GM21825 (cell line): ENCODE results near the gene PRXL2B.
"Not testable (repeated sequence)": the region's sequence is repeated elsewhere in the genome, so short reads cannot be mapped to it uniquely, and the experiment has no call there.

Source experiments
- ATAC-seq: cut with Tn5 transposase; IDR thresholded peaks from one replicate; pipeline ENCODE4 v1.9.1; 2021; ENCODE audit warnings: mild to moderate bottlenecking, moderate library complexity; ENCODE audit not compliant: unreplicated experiment

The PRXL2B gene

DNA sequence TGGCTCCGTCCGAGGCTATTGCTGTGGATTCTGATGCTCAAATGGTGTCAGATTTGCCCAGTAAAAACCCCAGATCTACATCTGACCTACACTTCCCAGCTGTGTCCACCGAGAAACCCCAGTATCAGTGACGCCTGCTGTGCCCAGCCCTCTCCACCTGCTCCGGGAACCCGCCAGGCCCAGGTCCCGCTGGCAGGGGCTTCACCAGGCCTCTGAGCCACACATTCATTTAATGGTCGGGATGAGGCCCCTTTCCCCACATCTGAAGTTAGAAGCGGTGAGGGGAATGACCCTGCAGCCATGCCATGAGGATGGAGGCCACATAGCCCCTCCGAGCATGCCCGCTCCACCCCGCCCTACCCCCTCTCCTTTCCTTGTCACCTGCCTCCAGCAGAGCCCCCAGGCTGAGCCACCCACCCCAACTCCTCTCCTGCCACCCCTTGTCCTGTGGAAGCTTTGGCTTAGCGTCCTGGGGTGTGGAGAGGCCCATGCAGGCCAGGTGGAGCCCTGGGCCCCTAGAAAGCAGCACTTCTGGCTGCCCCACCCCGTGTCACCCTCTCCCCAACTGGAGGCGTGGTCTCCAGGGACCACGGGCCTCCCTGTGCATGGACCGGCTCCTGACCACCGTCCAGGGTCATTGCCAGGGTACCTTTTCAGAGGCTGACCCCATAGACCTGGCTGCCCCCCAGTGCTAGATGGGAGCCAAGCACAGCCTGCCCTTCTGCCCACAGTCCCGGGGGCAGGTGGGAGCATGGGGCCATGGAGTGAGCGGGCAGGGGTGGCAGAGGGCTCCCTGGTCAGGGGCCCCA lies 22.4 kb upstream of the PRXL2B start:
- ATAC-seq = no peak

DNA sequence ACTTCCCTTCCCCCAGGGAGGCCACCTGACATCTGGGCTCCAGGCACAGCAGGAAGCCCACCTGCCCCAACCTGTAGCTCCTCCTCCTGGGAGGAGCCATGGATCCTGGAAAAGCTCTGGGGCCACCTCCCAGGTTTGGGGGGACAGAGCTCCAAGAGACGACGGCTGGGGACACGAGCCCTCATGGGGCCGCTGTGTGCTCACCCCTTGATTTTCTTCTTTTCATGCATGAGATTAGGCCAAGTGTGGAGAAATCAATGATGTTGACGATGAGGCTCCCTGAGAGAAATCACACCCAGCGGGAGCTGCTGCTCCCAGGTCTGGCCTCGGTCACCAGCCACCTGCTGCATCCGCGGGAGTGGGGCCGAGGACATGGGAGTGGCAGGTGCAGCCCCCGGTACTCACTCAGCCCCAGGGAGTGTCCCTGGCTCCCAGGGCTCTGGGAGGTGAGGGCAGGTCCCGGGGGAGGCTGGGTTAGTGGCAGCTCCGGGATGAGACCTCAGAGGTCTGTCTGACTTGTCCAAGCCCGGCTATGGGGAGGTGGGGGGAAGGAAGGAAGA lies 21.7 kb upstream of the PRXL2B start:
- no peak for ATAC-seq

DNA sequence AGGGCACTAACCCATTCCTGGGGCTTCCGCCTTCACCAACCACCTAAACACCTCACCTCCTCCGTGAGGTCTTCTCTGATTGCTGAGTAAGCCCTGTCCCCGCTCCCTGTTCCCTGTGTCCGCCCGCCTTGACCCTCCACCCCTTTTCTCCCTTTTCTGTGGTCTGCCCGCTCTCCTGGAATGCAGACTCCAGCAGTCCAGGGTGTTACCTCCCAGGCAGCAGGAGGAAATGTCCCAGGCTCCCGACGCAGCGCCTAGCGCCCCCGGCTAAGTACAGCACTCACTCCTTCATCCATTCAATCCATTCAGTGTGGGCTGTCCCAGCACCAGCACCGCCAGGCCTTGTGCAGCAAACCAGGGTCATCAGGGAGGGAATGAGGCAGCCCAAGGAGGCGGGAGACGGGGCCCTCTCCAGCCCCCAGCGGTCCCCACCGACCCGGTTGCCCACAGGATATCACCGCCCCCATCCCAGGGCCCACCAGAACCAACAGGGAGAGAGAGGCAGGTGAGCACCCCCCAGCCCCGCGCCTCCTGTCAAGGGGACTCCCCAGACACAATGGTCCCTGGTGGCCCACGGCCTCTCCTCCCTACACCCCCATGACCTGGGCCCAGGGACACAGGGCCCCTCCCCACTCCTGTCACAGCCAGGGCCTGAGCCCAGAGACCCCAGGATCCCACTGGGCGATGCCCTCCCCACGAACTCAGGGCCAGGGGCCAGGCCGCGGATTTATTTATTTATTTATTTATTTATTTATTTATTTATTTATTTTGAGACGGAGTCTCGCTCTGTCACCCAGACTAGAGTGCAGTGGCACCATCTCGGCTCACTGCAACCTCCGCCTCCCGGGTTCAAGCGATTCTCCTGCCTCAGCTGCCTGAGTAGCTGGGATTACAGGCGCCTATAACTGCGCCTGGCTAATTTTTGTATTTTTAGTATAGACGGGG lies 20.2 kb upstream of the PRXL2B start:
- ATAC-seq = no peak

DNA sequence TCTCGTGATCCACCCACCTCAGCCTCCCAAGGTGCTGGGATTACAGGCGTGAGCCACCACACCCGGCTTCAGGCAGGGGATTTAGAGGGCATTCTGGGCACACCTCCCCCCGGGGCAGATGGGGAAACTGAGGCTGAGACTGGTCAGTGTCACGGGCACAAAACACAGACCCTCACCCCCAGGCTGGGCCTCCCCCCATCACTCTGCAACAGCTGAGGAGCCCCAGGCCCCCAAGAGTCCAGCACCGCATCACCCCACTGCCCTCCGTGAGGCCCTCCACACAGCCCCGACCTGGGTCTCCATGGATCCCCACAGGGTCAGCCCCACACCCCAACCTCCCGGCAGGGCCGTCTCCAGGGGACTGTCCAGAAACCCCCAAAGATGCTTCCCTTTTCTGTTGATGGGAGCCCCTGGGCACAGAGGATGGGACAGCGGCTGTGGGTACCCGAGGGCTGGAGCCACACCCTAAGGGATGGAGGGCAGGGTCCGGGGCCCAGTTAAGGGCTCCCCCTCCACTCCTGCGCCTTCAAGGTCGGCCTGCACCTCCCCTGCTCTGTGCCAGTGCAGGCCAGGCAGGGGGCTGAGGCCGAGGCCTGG lies 19.4 kb upstream of the PRXL2B start:
- ATAC-seq = no peak

DNA sequence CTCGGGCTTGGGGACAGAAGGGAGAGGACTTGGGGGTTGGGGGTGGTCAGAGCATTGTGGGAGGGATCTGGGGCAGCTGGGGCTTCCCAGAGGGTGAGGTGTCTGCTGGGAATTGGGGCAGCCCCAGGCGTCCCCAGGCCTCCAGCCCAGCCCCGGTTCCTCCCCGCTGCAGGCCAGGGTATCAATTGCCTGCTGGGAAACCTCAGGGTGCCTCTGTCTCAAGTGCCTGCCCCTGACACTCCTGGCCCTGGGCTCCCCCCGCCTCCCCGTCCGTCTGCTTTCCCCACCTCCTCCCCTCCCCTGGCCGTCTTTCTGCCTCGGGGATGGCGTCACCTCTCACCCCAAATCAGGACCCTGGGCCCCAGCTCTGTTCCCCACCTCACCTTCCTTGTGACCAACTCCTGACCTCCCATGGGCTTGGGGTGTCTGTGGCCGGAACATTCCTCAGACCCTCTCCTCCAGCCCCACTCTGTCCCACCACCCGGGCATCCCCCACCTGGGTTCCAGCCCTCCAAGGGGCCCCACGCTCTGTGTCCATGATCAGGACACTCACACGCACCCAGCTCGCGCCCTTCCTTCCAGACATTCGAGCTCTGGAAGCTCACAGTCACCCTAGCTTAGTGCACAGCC lies 18.3 kb upstream of the PRXL2B start:
- ATAC-seq = not testable (repeated sequence)

DNA sequence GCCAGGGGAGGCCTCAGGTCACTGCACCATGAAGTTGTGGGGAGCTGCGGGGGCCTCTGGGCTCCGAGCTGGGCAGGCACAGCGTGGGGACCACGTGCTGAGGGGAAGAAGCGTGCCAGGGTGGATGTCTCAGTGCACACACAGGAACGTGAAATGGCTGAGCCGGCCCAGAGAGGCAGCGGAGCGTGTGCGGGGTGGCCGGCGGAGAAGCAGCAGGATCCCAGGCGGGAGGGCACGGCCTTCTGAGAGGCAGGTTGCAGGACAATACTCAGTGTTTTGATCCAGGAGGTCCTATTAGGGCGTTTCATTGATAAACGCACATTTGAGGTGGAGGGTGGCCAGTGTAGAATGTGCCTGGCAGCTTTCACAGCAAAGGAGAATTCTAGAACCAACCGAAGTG lies 17.5 kb upstream of the PRXL2B start:
- ATAC-seq = no peak

DNA sequence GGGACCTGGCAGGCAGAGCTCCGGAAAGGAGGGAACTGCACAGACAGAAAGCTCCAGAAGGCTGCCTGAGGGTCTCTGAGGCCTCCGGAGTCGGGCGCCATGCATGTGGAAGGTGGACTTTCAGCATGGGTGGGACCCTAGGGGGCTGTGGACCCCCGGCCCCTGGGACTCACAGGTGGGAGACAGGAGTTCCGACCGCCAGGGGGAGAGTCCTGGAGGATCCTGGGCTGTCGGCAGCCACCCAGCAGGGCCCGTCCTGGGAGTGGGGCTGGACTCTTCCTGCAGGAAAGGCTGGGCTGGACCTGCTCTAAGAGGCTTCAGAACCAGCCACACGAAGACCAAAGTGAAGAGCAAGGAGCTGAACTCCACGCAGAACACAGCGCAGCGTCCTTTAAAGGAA lies 16.9 kb upstream of the PRXL2B start:
- ATAC-seq = not testable (repeated sequence)

DNA sequence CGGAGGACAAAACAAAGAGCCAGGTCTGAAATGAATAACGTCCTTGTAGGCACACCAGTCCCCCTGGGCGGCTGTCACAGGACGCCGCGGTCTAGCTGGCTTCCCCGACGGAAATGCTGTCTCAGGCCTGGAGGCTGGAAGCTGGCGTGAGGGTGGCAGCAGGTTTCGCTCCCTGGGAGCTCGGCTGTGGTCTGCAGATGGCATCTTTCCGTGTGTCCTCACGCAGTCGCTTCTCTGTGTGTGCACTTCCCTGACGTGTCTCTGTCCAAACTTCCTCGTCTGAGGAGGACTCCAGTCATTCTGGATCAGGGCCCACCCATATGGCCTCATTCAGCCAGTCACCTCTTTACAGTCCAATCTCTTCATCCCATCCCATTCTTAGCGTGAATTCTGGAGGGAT lies 16.2 kb upstream of the PRXL2B start:
- no peak for ATAC-seq

DNA sequence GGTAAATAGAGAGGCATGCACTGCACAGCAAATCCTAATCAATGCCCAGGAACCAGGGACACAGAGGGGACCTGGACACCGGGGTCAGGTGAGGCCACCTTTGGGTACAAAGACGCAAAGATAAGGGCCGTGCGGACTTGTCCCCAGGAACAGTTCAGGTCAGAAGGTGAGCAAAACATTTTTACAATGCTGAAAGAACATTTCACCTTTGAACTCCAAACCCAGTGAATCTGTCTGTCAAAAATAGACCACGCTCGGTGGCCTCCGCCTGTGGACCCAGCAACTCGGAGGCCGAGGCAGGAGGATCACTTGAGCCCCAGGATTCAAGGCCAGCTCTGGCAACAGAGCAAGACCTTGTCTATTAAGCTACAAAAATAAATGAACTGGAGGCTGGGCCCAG lies 15.2 kb upstream of the PRXL2B start:
- ATAC-seq = no peak

DNA sequence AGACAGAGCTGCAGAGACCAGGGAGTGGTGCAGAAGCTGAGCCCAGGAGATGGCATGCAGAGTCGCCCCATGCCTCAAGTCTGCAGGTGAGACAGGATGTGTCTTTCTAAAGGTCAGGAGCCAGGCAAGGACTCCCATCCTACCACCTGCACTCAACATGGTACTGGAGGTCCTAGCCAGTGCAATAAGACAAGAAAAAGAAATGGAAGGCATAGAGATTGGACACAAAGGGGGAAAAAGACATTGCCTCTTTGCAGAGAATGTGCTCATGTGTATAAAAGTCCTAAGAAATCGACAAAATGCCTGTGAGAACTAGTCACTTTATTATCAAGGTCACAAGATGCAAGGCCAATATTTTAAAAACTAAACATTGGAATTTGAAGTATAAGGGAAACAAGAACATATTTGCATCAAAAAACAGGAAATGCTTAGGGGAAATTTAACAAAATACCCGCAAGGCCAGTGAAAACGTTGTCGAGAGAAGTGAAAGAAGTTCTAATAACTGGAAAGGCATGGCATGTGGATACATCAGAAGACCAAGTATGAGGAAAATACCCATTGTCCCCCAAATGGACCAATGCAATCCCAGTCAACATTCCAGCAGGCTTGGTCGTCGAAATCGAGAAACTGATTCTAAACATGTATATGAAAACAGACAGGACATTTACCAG lies 13.2 kb upstream of the PRXL2B start:
- no peak for ATAC-seq

DNA sequence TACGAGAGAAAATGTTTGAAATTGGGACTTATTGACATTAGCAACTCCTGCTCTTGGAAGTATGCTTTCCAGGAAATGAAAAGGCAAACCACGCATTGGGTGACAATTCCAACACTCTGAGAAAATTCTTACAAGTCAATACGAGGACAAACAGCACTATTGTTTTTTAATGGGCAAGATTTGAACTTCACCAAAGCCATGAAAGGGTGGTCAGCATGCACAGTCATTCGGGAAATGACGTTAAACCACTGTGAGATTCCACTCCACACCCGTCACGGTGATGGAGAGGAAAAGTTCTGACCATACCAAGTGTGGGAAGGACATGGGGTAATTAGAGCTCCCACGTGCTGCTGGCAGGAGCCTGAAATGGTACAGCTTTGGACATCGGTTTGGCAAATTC lies 12.2 kb upstream of the PRXL2B start:
- ATAC-seq = no peak

DNA sequence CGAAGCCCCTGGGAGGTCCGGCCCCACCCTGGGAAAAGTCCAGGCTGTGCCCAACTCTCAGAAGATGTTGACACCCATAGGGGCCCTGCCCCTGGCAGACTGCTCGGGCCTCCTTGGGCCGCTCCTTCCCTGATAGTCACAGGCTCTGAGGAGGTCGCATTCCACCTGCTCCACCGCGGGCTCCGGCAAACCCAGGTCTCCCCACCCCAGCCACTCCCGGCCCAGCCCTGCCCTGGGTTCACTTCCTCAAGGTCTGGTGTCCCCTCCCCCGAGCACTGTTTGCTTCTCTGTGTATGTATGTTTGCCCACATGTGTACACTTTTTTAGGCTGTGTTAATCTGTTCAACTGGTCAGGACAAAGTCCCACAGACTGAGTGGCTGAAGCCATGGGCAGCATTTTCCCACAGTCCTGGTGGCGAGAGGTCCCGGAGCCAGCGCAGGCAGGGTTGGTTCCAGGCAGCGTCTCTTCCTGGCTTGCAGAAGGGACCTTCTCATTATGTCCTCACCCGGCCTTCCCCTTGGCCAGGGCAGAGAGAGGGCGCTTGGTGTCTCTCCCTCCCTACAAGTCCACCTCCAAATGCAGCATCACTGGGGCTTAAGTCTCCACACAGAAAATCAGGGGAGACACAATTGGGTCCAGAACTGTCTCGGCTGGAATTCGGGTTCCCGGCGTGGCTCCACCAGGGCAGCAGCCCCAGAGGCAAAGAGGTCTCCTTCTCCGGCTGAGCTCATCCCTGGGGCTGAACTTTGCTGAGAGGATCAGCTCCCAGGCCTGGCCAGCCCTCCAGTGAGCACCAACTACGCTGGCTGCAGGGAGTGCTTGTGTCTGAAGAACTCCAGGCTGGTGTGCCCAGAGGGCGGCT lies 10.5 kb upstream of the PRXL2B start:
- peak; percentile 4 for ATAC-seq

DNA sequence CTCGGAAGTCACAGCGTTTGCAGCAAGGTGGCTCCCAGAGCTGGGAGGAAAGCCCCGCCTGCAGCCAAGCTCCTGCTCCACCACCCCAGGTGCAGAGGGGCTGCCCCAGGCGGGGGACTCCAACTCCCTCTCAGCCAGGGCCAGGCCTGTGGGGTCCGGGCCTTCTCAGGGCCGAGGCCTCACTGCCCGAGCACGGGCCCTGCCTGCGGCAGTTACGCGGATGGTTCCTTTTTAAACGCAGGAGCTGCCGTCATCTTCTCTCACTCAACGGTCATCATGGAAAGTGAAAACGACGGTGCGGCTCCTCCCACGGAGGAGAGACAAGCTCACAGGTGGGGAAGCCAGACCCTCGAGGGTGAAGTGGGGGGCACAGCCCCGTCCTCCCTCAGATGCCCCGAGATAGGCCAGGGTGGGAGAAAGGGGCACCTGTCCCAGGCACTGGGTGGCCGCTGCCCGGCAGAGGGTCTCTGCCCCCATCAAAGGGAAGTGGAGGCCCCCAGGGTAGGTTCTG lies 9.0 kb upstream of the PRXL2B start:
- peak; percentile 36 for ATAC-seq

DNA sequence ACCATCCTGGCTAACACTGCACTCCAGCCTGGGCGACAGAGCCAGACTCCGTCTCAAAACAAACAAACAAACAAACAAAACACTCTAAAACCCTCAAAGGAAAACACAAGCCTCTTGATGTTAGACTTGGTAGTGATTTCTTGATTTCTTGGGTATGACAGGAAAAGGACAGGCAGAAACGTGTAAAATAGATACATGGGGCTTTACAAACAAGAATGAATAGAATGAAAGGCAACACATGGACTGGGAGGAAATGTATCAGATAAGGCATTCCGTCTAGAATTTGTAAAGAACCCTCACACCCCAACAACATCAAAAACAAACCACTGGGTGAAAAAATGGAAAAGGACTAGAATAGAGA lies 7.8 kb upstream of the PRXL2B start:
- ATAC-seq = no peak

DNA sequence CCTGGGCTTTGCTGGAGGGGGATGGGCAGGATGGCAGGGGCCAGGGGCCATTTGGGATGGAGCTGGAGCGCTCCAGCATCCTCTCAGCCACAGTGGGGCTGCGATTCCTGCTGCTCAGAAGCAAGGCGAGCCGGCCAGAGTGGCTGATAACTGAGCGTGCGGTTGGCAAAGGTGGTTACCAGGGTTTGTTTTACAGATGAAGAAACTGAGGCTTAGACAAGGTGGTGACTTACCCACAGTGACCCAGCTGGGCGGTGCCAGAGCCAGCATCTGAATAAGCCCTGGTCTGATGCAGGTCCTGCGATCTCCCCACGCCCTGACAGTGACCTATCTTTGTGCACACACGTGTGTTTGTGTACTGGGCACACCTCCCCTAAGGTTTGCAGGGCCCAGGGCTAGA lies 5.9 kb upstream of the PRXL2B start:
- ATAC-seq = no peak

DNA sequence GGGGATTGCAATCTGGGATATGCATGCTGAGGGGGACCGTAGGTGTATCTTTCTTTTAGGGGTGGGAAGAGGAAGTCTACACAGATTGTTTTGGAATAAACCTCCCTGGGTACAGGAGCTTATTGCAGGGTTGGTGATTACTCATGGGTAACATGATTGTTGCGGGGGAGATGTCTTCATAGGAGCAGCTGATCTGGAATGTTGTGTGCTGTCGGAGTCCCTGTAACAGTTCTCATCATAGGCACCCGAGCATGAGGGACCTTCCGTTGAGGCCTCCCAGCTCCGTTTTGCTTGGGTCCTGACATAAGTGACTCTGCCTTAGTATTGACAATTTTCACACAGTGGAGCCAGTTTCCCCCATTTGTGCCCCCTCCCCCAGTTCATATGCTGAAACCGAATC lies 4.2 kb upstream of the PRXL2B start:
- ATAC-seq = no peak

DNA sequence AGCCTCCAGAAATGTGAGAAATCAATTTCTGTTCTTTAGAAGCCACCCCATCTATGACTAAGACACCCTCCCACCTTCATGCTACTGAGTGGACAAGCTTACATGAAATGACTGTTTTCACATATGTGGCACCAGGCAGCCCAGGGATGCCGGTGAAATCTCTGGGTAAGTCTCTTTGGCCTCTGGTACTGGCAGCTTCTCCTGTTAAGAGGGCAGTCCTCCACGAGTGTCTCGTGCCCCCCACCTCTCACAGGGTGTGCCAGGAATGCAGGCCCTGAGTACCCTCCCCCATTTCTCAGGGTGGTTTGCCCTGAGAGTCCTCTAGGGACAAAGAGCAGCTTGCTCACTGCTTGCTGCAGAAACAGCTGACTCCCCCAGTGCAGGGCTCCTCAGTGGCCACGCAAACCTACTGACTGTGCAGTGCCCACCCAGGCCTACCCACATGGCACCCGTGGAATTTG lies 3.2 kb upstream of the PRXL2B start:
- no peak for ATAC-seq

DNA sequence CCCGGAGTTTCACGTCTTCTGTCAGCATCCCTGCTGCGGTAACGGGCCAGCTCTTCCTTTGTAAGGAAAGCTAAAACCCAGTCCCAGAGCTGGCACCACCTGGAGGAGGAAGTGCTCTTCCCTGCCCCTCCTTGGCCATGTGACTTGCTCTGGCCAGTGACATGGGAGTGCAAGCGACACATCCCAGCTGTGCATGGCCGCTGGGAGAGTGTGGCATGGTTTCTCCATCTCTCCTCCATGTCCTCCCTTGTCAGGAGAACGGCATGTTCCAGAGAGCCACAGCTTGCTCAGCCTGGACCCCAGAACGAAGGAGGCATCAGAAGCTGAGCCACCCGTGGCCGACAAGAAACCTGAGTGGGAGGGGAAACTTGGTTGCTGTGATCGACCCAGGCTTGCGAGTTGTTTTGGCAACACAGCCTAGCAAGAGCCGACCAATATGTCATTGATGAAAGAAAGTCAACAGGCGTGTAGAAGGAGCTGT lies 2.7 kb upstream of the PRXL2B start:
- ATAC-seq = no peak
